Astrocyte (in vitro differentiated cells and primary cell): Measurements from ENCODE around the gene CBLC. TPM values are rescaled to one million over a fixed set of nuclear protein-coding genes. Genes with fewer than 3 reads are reported as not detected.

Source experiments
- DNase-seq: peaks from one replicate; pipeline ENCODE4 v3.0.0-alpha.2; 2010; ENCODE audit warnings: low read depth
- FAIRE-seq: peaks from 2 replicates; lab custom pipeline; 2011; peaks lifted over from hg19 to GRCh38; lab: Jason Lieb, UNC
- H2AFZ ChIP-seq: 2 replicates; pipeline ENCODE4 v1.6.0; 2012; ENCODE audit warnings: low read depth, low read length, inconsistent platforms
- H3K27ac ChIP-seq: 2 replicates; pipeline ENCODE4 v1.5.1; 2011; ENCODE audit warnings: low read depth, low read length, inconsistent platforms
- H3K27me3 ChIP-seq: 2 replicates; pipeline ENCODE4 v1.6.0; 2011; ENCODE audit warnings: low read length, inconsistent platforms; ENCODE audit not compliant: insufficient read depth
- H3K36me3 ChIP-seq: 2 replicates; pipeline ENCODE4 v1.5.1; 2011; ENCODE audit warnings: low read length, inconsistent platforms; ENCODE audit not compliant: insufficient read depth
- H3K4me1 ChIP-seq: 2 replicates; pipeline ENCODE4 v1.5.1; 2011; ENCODE audit warnings: low read length, inconsistent platforms; ENCODE audit not compliant: insufficient read depth
- H3K4me2 ChIP-seq: 2 replicates; pipeline ENCODE4 v1.6.0; 2012; ENCODE audit warnings: low read length, inconsistent platforms
- H3K4me3 ChIP-seq: 2 replicates; pipeline ENCODE4 v1.5.1; 2011; ENCODE audit warnings: low read depth, mild to moderate bottlenecking, low read length, inconsistent platforms; ENCODE audit not compliant: insufficient read depth
- H3K79me2 ChIP-seq: 2 replicates; pipeline ENCODE4 v1.6.0; 2012; ENCODE audit warnings: mild to moderate bottlenecking, low read length, inconsistent platforms; ENCODE audit not compliant: insufficient read depth
- H3K9ac ChIP-seq: 2 replicates; pipeline ENCODE4 v1.6.0; 2012; ENCODE audit warnings: mild to moderate bottlenecking, low read length, inconsistent platforms
- H3K9me3 ChIP-seq: 2 replicates; pipeline ENCODE4 v1.5.1; 2012; ENCODE audit warnings: low read depth, mild to moderate bottlenecking, low read length, inconsistent platforms; ENCODE audit not compliant: insufficient read depth
- H4K20me1 ChIP-seq: 2 replicates; pipeline ENCODE4 v1.6.0; 2012; ENCODE audit warnings: low read length, inconsistent platforms; ENCODE audit not compliant: insufficient read depth
- H3K27ac Mint-ChIP-seq: one replicate; pipeline ENCODE4 v1.8.0; 2021; ENCODE audit warnings: mild to moderate bottlenecking, mixed read lengths; ENCODE audit not compliant: unreplicated experiment
- H3K27me3 Mint-ChIP-seq: one replicate; pipeline ENCODE4 v1.8.0; 2021; ENCODE audit warnings: low read depth, mixed read lengths; ENCODE audit not compliant: unreplicated experiment
- H3K36me3 Mint-ChIP-seq: one replicate; pipeline ENCODE4 v1.8.0; 2021; ENCODE audit warnings: low read depth, mixed read lengths; ENCODE audit not compliant: unreplicated experiment
- H3K4me1 Mint-ChIP-seq: one replicate; pipeline ENCODE4 v1.8.0; 2021; ENCODE audit warnings: low read depth, mixed read lengths; ENCODE audit not compliant: unreplicated experiment
- H3K4me3 Mint-ChIP-seq: one replicate; pipeline ENCODE4 v1.8.0; 2021; ENCODE audit warnings: mild to moderate bottlenecking, moderate library complexity, mixed read lengths; ENCODE audit not compliant: unreplicated experiment
- H3K9me3 Mint-ChIP-seq: one replicate; pipeline ENCODE4 v1.8.0; 2021; ENCODE audit warnings: mild to moderate bottlenecking, mixed read lengths; ENCODE audit not compliant: unreplicated experiment
- EZH2 ChIP-seq: IDR thresholded peaks from 2 replicates; pipeline ENCODE4 v1.6.1; 2012; ENCODE audit warnings: mild to moderate bottlenecking, low read length, inconsistent platforms; ENCODE audit not compliant: insufficient read depth
- total RNA-seq: library from RNA; stranded (reverse); gene quantifications from 2 replicates; pipeline ENCODE4 v1.2.1, GENCODE V29; 2021
- TF ChIP-seq, protein P1 (sequence below): IDR thresholded peaks from 2 replicates; pipeline ENCODE4 v1.5.1; 2011; ENCODE audit warnings: low read depth, mild to moderate bottlenecking, inconsistent platforms, low read length, moderate library complexity; ENCODE audit not compliant: insufficient read depth

Gene CBLC
- total RNA-seq, 1 donor from 2014 or later, result not detected

DNA sequence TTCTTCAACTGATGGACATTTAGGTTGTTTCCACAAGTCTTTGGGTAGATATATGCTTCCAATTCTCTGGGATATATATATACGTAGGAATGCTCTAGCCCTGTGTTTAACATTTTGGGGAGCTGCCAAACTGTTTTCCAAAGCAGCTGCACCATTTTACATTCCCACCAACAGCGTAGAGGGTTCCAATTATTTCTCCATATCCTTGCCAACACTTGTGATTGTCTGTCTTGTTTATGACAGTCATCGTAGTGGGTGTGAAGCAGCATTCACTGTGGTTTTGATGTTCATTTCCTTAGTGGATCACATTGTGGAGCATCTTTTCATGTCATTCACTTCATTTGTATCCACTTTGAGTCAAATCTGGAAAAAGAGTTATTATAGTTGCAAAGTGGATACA lies 4.7 kb upstream of the CBLC start:
- Histone ChIP-seq H3K4me1 (peaks cover 14% of the 10 kb centered on the region), H2AFZ (no peak overlapping the region), H3K36me3 (no peaks in the 10 kb centered on the region), H4K20me1 (no peaks in the 10 kb centered on the region), H3K9ac (no peak overlapping the region), H3K9me3 (peaks cover 4% of the 10 kb centered on the region), H3K4me2 (no peak overlapping the region), H3K4me3 (no peak overlapping the region), H3K79me2 (no peaks in the 10 kb centered on the region), H3K27me3 (no peaks in the 10 kb centered on the region), H3K27ac (no peak overlapping the region)
- TF ChIP-seq EZH2, result no peak
- TF ChIP-seq, protein P1, sequence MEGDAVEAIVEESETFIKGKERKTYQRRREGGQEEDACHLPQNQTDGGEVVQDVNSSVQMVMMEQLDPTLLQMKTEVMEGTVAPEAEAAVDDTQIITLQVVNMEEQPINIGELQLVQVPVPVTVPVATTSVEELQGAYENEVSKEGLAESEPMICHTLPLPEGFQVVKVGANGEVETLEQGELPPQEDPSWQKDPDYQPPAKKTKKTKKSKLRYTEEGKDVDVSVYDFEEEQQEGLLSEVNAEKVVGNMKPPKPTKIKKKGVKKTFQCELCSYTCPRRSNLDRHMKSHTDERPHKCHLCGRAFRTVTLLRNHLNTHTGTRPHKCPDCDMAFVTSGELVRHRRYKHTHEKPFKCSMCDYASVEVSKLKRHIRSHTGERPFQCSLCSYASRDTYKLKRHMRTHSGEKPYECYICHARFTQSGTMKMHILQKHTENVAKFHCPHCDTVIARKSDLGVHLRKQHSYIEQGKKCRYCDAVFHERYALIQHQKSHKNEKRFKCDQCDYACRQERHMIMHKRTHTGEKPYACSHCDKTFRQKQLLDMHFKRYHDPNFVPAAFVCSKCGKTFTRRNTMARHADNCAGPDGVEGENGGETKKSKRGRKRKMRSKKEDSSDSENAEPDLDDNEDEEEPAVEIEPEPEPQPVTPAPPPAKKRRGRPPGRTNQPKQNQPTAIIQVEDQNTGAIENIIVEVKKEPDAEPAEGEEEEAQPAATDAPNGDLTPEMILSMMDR, result no peak
- Mint-ChIP-seq H3K27ac (no peak overlapping the region), H3K4me3 (no peak overlapping the region), H3K4me1 (peaks cover 10% of the 10 kb centered on the region), H3K9me3 (peaks cover 5% of the 10 kb centered on the region), H3K27me3 (peaks cover 2% of the 10 kb centered on the region), H3K36me3 (no peaks in the 10 kb centered on the region)
- FAIRE-seq (no peak), DNase-seq (no peak)

DNA sequence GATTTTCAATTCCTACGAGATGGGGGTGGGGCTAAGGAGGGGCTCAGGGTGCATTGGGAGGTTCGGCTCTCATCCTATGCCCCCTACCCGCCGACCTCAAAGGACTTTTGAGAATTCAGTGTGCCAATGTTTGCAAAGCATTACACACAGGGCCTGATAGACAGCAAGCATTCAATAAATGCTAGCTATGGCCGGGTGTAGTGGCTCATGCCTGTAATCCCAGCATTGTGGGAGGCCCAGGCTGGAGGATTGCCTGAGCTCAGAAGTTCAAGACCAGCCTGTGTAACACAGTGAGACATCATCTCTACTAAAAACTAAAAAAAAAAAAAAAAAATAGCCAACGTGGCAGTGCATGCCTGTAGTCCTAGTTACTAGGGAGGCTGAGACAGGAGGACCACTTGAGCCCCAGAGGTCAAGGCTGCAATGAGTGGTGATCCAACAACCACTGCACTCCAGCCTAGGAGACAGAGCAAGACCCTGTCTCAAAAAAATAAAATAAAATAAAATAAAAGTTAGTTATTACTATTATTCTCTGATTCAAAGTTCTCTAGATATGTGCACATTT lies 1.9 kb upstream of the CBLC start:
- Histone ChIP-seq H3K27ac (no peak overlapping the region), H3K27me3 (no peaks in the 10 kb centered on the region), H3K4me1 (peaks cover 14% of the 10 kb centered on the region), H3K9ac (no peak overlapping the region), H3K9me3 (no peaks in the 10 kb centered on the region), H3K4me3 (no peak overlapping the region), H3K4me2 (no peak overlapping the region), H4K20me1 (no peaks in the 10 kb centered on the region), H3K79me2 (no peaks in the 10 kb centered on the region), H3K36me3 (no peaks in the 10 kb centered on the region), H2AFZ (no peak overlapping the region)
- Mint-ChIP-seq H3K36me3 (no peaks in the 10 kb centered on the region), H3K27me3 (no peaks in the 10 kb centered on the region), H3K4me1 (peaks cover 9% of the 10 kb centered on the region), H3K4me3 (no peak overlapping the region), H3K9me3 (no peaks in the 10 kb centered on the region), H3K27ac (no peak overlapping the region)
- FAIRE-seq, result no peak
- no peak for TF ChIP-seq EZH2
- TF ChIP-seq, protein P1, result no peak
- no peak for DNase-seq

DNA sequence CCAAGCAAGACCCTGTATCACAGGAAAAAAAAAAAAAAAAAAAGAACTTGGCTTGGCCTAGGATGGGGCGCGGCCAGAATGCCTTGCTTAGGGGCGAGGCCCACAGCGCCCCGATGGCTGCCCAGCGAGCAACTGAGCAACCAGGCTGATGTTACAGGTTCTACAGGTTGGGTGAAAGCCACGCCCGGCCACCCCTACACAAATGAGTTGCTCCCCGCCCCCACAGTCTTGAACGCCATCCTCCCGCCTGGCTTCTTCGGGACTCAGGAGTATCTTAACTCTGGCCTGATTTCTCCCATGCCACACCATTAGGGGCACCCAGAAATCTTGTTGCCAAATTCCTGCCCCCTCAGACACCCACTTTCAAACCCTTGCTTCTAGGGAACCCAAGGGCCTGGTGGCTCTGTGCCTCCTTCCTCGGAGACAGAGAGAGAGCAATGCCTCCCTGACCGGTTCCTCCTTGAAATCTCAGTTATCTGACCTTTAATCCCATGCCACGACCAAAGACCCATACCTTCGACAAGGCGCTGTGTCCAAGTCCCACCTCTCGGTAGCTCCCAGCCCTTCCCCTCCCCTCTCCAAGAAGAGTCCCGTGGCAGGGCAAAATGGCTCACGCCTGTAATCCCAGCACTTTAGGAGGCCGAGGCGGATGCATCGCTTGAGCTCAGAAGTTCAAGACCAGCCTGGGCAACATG lies 1.1 kb upstream of the CBLC start:
- H3K79me2 ChIP-seq, result no peaks in the 10 kb centered on the region
- no peak for TF ChIP-seq EZH2
- TF ChIP-seq, protein P1, result no peak
- no peaks in the 10 kb centered on the region for H3K9me3 Mint-ChIP-seq
- no peak overlapping the region for H3K4me2 ChIP-seq
- peaks cover 7% of the 10 kb centered on the region for H3K4me1 Mint-ChIP-seq
- no peaks in the 10 kb centered on the region for H3K27me3 ChIP-seq
- H3K36me3 Mint-ChIP-seq, result no peaks in the 10 kb centered on the region
- H3K27me3 Mint-ChIP-seq, result no peaks in the 10 kb centered on the region
- H3K4me3 ChIP-seq, result no peak overlapping the region
- no peaks in the 10 kb centered on the region for H3K9me3 ChIP-seq
- H3K36me3 ChIP-seq, result no peaks in the 10 kb centered on the region
- no peak overlapping the region for H3K27ac Mint-ChIP-seq
- no peak overlapping the region for H3K27ac ChIP-seq
- no peak for DNase-seq
- peaks cover 14% of the 10 kb centered on the region for H3K4me1 ChIP-seq
- H3K9ac ChIP-seq, result no peak overlapping the region
- no peak overlapping the region for H2AFZ ChIP-seq
- H4K20me1 ChIP-seq, result no peaks in the 10 kb centered on the region
- no peak for FAIRE-seq
- H3K4me3 Mint-ChIP-seq, result no peak overlapping the region
